GM18907 (cell line): ENCODE results near the gene PLAGL2.

Experiments used
- ATAC-seq: cut with Tn5 transposase; IDR thresholded peaks from one replicate; pipeline ENCODE4 v1.9.1; 2021; ENCODE audit warnings: mild to moderate bottlenecking, moderate library complexity; ENCODE audit not compliant: unreplicated experiment

Gene PLAGL2

DNA sequence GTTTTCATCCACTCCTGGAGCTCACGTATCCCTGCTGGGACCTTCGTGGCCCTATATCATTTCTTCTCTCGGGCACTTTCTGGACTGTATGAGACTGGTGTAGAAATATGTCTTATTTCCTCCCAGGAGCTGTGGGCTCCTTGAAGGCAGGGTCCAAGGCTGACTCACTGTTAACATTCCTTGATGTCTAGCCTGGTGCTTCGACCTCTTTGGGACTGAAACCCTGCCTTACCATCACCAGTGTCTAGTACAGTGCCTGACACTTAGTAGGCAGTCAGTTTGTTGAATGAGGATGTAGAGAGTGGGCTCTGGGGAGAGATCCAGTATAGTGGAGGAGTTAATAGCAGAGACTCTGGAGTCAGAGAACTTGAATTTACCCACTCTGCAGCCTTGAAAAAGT is 23.7 kb upstream of the PLAGL2 start:
- no peak for ATAC-seq

DNA sequence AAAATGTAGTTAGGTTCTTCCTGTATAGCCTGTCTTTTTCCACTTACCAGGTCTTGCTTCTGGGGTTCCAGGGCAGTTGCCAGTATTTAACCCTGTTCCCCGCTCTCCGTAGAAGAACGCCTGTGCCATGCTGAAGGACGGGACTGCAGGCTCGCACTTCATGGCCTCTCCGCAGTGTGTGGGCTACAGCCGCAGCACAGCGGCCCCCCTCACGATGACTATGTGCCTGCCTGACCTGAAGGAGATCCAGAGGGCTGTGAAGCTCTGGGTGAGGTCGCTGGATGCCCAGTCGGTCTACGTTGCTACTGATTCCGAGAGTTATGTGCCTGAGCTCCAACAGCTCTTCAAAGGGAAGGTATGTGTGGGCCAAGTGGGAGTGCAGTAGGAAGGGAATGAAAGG is 23.2 kb upstream of the PLAGL2 start:
- ATAC-seq = no peak

- ATAC-seq = no peak
Observed at GRCh38 chr20:32229251-32229747, 21.8 kb upstream of the PLAGL2 start.

GRCh38 chr20:32227744-32228688 is 20.5 kb upstream of the PLAGL2 start:
- no peak for ATAC-seq

GRCh38 chr20:32227306-32227705 is 19.8 kb upstream of the PLAGL2 start:
- ATAC-seq = no peak

GRCh38 chr20:32226391-32226790 is 18.8 kb upstream of the PLAGL2 start:
- no peak for ATAC-seq

- no peak for ATAC-seq
Observed at GRCh38 chr20:32224463-32224862, 16.9 kb upstream of the PLAGL2 start.

DNA sequence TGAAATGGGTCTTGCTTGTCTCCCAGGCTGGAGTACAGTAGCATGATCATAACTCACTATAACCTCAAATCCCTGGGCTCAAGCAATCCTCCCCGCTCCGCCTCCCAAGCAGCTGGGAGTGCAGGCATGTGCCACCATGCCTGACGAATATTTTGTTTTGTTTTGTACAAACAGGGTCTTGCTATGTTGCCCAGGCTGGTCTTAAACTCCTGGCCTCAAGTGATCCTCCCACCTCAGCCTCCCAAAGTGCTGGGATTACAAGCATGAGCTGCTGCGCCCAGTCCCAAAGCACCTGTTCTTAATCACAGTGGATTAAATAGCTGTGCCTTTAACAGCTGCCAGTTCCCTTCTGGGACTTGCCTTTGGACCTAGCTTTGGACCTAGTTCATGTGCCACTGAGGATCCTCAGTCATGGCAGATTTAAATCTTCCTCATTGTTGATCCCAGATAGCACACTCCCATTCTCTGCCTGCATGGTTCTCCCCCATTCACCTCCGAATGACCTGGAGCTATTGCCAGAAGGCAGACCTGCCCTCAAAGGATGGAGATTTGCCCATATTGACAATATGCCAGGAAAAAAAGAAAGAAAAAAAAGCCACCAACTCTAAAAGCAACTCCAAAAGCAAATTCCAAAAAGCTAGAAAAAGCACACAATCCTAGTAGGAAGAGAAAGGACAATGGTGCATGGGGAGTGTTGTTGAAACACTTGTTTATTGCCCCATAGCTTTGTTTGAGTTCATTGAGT is 10.8 kb upstream of the PLAGL2 start:
- no peak for ATAC-seq

- no peak for ATAC-seq
Observed at GRCh38 chr20:32216179-32217142, 8.9 kb upstream of the PLAGL2 start.

DNA sequence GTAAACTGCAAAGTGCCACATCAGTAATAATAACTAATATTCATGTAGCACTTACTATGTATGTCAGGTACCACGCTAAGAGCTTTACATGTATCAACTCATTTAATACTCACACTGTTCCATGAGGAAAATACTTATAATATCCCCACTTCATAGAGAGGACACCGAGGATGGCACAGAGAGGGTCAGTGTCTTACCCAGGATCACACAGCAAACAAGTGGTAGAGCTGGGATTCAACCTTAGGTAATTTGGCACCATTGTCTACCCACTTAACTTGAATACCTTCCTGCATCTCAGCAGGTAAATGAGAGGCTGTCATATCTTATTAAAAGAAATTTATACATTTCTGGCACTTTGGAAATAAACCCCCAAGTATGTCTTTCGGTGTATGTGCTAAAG is 8.2 kb upstream of the PLAGL2 start:
- ATAC-seq = no peak

GRCh38 chr20:32215147-32215546 is 7.6 kb upstream of the PLAGL2 start:
- ATAC-seq = no peak

DNA sequence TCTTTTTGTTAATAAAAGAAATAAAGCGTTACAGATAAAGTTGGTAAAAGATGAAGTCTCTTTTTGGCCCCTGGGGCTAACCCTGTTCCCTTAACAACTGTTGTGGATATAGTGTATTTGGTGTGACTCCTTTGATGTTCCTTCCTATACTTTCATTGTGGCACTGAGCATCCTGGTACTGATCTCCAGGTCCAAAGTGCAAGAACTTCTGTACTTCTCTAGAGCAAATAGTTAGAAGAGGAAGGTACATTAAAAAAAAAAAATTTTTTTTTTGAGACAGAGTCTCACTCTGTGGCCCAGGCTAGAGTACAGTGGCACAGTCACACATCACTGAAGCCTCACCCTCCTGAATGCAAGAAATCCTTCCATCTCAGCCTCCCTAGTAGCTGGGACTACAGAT is 6.3 kb upstream of the PLAGL2 start:
- ATAC-seq = no peak

- ATAC-seq = no peak
Observed at GRCh38 chr20:32209850-32210605, 2.5 kb upstream of the PLAGL2 start.

DNA sequence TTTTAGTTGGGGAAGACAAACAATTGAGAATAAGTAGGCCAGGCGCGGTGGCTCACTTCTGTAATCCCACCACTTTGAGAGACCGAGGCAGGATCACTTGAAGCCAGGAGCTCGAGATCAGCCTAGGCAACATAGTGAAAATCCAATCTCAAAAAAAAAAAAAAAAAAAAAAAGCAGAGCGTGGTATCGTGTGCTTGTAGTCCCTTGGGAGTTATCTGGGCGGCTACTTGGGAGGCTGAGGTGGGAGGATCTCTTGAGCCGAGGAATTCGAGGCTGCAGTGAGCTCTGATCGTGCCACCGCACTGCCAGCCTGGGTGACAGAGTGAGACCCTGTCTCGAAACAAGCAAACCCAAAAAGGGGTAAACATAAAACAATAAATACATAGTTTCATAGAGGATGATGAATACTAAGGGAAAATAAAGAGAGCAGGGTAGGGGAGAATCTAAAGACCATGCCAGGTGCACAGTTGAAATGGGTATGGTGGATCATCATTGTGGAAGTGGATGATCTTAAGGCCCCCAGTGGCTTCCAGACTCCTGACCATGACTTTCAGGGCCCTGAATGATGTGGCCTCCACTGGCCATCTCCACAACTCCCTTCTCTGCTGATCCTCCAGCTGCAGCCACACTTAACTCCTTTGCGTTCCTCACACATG is 1.1 kb upstream of the PLAGL2 start:
- ATAC-seq = no peak

DNA sequence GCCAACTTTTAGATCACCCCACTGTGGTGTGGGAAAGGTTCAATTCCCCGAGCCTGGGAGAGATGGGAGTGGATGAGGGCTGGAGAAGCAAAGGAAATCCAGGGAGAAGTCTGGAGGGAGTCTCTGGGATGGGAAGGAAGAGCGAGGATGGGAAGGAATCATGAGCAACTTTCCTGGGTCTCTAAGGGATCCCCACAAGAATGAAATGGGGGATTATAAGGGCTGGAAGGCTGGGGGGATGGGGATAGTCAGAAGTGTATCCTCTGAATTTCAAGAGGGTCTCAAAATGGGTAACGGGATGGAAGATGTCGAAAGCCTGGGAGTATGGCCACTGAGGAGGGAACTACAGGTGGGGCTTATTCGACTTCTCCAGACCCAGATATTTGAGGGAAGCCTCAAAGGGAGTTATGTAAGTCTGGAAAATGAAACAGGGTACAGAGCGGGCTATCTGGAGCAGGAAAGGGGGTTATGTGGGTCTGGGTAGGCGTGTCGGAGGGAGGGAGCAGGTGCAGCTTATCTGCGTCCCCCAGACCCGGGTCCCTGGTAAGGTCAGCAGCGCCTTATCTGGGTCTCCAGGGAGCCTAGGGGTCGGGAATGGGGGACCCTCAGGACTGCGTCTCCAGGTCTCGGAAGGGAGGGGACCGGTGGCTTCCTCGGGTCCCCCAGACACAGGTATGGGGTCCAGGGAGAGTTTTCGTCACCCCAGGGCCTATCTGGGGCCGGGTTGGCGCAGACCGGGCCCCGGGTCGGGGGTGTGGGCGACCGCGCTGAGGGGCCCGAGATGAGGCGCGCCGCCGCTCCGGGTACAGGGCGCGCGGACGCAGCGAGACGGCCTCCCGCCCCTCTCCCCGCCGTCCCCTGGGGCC is 550 bp downstream of the PLAGL2 start:
- ATAC-seq = peak; percentile 35

GRCh38 chr20:32205843-32206759 is 1.4 kb downstream of the PLAGL2 start:
- ATAC-seq = no peak

DNA sequence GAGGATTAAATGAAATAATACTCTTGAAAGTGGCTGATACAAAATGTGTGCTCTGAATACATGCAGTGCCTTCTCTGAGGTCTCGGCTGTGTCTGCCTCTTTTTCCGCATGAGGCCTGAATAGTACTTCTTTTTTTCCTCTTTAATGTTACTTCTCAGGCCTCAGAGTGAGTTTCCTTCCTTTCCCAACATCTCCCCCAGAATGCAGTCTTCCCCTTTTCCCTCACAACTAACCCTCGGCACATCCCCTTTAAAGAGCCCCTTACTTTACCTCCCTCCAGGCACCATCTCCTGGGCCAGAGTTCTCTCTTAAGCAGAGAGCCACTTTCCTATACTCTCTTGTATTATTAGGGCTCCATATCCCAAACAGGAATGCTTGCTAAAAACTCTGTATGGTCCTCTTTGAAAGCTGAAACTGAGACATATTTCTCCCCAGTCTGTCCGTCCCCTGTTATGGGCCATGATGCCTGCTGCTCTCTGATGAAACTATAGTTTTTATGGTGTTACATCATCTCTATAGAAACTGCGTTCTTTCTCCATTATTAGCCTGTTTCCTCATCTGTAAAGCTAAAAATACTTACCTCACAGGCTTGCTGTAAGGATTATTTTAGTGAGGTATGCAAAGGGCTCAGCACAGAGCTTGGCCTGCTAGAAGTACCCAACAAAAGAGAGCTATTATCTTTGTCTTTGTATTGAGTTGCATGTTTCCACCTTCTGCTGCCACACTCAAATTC is 2.3 kb downstream of the PLAGL2 start:
- no peak for ATAC-seq
